ENCODE measurements around the gene EPRS1. TPM values are rescaled to one million over a fixed set of nuclear protein-coding genes. Genes with fewer than 3 reads are reported as not detected.

Gene EPRS1
- total RNA-seq: 128 and 155 TPM in 2 replicates

DNA sequence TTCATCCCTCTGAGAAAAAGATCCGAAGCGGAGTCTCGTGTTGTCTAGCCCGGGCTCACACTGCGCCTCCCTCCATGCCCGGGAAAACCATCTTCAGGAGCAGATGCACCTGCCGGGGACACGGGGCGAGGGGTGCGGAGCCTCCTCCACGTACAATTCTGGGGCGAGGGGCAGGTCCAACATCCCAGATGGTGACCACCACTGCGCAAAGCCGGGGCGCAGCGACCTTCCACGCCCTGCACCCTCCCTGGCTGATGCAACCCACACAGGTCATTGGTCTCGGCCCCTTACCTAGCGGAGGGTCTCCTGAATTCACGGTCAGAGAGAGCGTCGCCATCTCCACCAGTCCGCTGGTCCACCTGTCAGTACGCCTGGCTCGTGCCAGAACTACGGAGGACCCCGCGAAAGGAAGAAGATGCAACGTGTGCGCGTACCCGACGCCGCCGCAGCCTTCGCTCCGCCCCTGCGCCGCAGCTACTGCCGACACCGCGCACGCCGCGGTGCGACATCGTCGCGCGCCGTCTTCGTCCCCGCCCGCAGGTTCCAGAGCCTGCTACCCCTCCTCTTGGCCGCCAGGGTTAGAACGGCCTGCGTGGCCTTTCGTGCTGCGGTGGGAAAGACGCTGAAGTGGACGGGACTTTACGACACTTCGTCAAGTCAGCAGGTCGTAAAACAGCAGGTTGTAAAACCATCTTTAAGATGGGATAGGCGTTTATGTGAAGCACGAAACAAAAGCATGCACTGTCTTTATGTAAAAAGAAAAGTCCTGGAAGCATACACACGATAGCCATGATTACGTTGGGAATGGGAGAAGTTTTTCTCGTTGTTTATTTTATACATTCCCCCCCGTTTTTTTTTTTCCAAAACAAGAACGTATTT, at the start of gene EPRS1:
Gene EPRS1 (minus strand): TSS at position 454 of the 879 bp plus-strand sequence. CDS start 117 bp downstream, at position 337.

GRCh38 chr1:220094016-220094911, 48.0 kb upstream of the EPRS1 start, which contains the start of gene IARS2:
Gene IARS2, plus strand, starts transcription at chr1:220094132. Its CDS starts 85 bp downstream, at chr1:220094217.

DNA sequence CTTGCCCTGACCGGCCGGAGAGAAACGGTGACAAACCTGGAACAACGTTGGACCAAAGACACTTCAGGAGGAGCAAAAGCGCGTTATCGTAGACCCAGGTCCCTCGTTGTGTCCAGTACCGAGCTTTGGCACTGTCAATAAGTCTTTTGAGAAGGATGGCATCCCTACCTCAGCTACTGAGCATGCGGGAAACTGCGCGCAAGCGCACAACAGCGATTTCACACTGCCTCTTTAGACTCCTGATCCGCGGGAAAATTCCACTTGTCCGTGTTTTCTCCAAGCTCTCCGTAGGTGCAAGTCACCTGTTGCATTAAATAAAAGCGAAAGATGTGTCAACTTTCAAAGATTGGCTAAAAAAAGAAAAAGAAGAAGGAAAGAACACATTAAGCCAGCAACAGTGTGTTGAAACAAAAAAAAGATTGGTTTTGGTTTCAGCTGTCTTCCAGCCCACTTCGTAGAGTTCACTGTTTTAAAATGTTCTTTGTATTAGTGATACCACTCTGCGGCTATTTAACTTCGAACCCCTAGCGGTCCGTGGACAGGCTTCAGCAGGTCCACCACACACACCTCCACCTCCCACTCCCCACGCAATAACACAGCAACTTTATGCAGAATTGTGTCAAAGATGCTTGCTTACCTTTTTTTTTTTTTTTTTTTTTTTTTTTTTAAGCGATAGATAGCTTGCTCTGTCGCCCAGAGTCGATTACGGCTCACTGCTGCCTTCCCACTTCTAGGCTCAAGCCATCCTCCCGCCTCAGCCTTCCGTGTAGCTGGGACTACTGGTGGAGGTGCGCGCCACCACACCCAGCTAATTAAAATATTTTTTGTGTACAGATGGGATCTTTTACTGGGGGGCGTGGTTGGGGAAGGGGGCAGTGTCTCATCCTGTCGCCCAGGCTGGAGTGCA, 43.6 kb upstream of the EPRS1 start, which contains the start of gene BPNT1:
Gene BPNT1 (minus strand): TSS at position 139 of the 907 bp plus-strand sequence. CDS start 9,942 bp downstream, outside the sequence.

Other genes with a start within 250 kb of the EPRS1 start
- not detected in 2 replicates for gene SLC30A10, start 117.9 kb downstream of the EPRS1 start, total RNA-seq
- gene BPNT1, start 43.3 kb upstream of the EPRS1 start, total RNA-seq: 22.8 and 23.0 TPM in 2 replicates
- gene IARS2, start 47.6 kb upstream of the EPRS1 start, total RNA-seq: 81.8 and 107 TPM in 2 replicates
- 25.5 and 34.3 TPM in 2 replicates for gene RAB3GAP2, start 225.9 kb upstream of the EPRS1 start, total RNA-seq

All from endothelial cell of coronary artery (primary cell).